ENCODE data around the gene UTP18.

GRCh38 chr17:51245535-51245934 lies 14.8 kb upstream of the UTP18 start:
- TF ChIP-seq CTCF (IDR thresholded peaks at IDR 0.05) (no peak), POLR2A (IDR thresholded peaks at IDR 0.05) (no peak), POLR2AphosphoS5 (IDR thresholded peaks at IDR 0.05) (no peak), EP300 (IDR thresholded peaks at IDR 0.05) (no peak)
